ENCODE measurements around the gene CCL4. TPM values are rescaled to one million over a fixed set of nuclear protein-coding genes. Genes with fewer than 3 reads are reported as not detected.
"Not testable (repeated sequence)": the region's sequence is repeated elsewhere in the genome, so short reads cannot be mapped to it uniquely, and the experiment has no call there.

CCL4 gene
- total RNA-seq, 4 donors from 2014 or later, result 1.0 to 2.5 (median 1.5) TPM

DNA sequence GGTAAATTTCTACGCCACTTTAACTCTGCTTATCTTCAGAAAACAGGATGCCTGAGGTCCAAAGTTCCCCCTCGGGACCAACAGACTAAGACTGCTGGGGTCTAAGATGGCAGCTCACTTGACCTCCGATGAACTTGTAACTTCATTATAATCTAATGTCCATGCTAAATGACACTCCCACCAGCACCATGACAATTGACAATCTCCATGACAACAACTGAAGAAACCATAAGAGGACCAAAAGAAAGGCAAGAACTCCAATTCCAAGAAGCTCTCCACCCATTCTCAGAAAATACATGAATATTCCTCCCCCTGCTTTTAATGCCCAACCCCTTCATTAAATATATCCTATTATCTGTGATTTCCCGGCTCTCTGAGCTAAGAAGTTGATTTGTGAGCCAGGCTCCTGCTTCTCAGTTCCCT lies 7.5 kb downstream of the CCL4 start:
- DNase-seq, result no peak
- Histone ChIP-seq H3K27me3 (no peaks in the 10 kb centered on the region), H3K4me3 (no peak overlapping the region), H3K9me3 (no peaks in the 10 kb centered on the region), H3K27ac (no peak overlapping the region), H3K4me1 (no peaks in the 10 kb centered on the region), H3K36me3 (no peaks in the 10 kb centered on the region)
- TF ChIP-seq POLR2A (IDR thresholded peaks at IDR 0.05), result no peak
- TF ChIP-seq, protein P1, sequence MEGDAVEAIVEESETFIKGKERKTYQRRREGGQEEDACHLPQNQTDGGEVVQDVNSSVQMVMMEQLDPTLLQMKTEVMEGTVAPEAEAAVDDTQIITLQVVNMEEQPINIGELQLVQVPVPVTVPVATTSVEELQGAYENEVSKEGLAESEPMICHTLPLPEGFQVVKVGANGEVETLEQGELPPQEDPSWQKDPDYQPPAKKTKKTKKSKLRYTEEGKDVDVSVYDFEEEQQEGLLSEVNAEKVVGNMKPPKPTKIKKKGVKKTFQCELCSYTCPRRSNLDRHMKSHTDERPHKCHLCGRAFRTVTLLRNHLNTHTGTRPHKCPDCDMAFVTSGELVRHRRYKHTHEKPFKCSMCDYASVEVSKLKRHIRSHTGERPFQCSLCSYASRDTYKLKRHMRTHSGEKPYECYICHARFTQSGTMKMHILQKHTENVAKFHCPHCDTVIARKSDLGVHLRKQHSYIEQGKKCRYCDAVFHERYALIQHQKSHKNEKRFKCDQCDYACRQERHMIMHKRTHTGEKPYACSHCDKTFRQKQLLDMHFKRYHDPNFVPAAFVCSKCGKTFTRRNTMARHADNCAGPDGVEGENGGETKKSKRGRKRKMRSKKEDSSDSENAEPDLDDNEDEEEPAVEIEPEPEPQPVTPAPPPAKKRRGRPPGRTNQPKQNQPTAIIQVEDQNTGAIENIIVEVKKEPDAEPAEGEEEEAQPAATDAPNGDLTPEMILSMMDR (IDR thresholded peaks at IDR 0.05), result no peak
- intact Hi-C loops (cut with DNase I; ENCODE audit: low total_unique reads), result no loop called here

DNA sequence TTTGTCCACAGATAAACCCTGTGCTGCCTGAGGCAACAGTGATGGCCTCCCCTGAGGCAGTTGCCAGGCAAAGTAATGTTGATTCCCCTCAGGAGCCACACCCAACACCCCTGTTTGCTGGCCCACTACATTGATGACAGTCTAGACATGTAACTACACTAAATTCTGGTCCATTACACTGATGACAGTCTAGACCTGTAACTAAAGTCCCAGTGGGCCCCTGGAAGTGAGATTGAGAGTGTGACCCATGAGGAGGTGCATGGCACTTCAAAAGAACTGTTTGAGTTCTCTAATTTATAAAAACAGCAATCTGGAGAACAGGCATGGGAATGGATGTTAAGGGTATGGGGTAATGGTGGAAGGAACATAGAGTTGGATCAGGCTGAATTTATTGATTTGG lies 8.9 kb downstream of the CCL4 start:
- intact Hi-C loops (cut with DNase I; ENCODE audit: low total_unique reads), result no loop called here
- TF ChIP-seq, protein P1 (IDR thresholded peaks at IDR 0.05), result no peak
- TF ChIP-seq POLR2A (IDR thresholded peaks at IDR 0.05), result no peak
- no peaks in the 10 kb centered on the region for H3K4me1 ChIP-seq
- no peak overlapping the region for H3K4me3 ChIP-seq
- DNase-seq, result no peak
- no peaks in the 10 kb centered on the region for H3K36me3 ChIP-seq
- H3K27ac ChIP-seq, result no peak overlapping the region
- no peaks in the 10 kb centered on the region for H3K9me3 ChIP-seq
- no peaks in the 10 kb centered on the region for H3K27me3 ChIP-seq

DNA sequence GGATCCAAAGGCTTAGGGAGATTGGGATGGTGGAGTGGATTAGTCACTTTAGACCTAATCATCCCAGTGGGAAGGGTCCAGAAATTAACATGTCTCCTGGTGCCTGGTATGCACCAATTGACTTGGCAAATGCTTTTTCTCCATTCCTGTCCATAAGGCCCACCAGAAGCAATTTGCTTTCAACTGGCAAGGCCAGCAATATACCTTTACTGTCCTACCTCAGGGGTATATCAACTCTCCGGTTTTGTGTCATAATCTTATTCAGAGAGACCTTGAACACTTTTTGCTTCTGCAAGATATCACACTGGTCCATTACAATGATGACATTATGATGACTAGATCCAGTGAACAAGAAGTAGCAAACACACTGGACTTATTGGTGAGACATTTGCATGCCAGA lies 9.5 kb downstream of the CCL4 start:
- H3K36me3 ChIP-seq; H3K27ac ChIP-seq; intact Hi-C loops (cut with DNase I; ENCODE audit: low total_unique reads); DNase-seq; H3K4me3 ChIP-seq; H3K4me1 ChIP-seq; H3K27me3 ChIP-seq; H3K9me3 ChIP-seq: not testable (repeated sequence)

DNA sequence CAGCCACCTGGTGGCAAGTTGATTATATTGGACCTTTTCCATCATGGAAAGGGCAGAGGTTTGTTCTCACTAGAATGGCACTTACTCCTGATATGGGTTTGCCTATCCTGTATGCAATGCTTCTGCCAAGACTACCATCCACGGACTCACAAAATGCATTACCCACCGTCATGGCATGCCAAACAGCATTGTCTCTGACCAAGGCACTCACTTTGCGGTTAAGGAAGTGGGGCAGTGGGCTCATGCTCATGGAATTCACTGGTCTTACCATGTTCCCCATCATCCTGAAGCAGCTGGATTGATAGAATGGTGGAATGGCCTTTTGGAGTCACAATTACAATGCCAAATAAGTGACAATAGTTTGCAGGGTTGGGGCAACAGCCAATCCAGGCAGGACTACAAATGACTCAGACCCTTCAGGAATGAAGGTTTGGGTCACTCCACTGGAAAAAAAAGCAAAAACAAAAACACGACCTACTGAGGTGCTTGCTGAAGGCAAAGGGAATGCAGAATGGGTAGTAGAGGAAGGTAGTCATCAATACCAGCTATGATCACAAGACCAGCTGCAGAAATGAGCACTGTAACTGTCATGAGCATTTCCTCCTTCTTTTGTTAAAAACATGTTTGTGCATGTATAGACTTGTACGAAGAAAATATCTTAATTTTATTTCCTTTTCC lies 11.5 kb downstream of the CCL4 start:
- H3K36me3 ChIP-seq; intact Hi-C loops (cut with DNase I; ENCODE audit: low total_unique reads); H3K27me3 ChIP-seq; H3K4me1 ChIP-seq; H3K9me3 ChIP-seq; DNase-seq; H3K4me3 ChIP-seq; H3K27ac ChIP-seq: not testable (repeated sequence)

DNA sequence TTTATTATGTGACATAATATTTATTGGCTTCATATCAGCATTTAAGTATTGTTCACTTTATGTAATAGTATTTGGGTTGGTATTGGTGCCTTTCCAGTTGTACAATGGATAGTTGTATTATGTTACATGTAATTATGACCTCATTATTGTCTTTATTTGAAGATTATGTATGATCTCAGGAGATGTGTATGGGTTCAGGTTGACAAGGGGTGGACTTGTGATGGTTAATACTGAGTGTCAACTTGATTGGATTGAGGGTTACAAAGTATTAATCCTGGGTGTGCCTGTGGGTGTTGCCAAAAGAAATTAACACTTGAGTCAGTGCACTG lies 12.0 kb downstream of the CCL4 start:
- H3K4me1 ChIP-seq; H3K27ac ChIP-seq; H3K27me3 ChIP-seq; H3K4me3 ChIP-seq; H3K9me3 ChIP-seq; intact Hi-C loops (cut with DNase I; ENCODE audit: low total_unique reads); H3K36me3 ChIP-seq; DNase-seq: not testable (repeated sequence)

DNA sequence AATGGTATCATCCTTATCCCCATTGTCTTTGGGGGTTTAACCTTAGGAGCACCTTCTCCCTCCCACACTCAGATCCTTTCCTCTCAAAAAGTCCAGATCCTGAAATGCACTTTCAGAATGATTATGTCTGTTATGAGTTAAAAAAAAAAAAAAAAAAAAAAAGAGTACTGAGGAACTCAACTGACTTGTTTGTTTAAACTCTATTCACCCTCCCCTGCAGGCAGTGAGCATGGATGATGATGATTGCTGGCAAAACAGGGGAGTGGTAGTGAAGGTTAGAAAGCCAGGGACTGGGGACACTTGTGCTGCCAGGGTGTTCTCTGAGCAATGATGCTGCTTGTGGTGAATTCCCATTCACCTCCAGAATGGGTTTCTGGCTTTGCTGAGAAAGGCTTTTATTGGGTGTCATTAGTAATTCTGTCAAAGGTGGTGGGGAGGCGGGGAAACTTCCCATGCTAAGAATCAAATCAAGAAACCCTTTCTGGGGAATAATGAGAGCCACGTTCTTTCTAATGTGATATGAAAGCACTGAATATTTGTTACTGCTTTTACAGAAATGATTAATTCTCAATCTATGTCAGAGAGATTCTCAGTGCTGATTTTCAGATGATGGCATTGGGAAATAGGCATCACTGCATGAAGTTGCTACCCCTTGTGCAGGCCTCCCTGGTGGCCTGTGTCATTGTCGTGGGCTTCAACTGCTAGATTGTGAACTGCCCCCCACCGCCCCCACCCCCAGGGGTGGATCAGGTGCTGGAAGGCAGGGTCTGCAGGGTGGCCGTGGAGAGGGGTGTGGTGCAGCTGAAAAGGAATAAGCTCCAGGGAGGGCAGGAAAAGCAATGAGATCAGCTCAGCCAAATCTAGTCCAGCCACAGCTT lies 14.1 kb downstream of the CCL4 start:
- Histone ChIP-seq H3K4me3 (no peak overlapping the region), H3K27ac (no peak overlapping the region), H3K4me1 (no peaks in the 10 kb centered on the region), H3K36me3 (no peaks in the 10 kb centered on the region), H3K9me3 (no peaks in the 10 kb centered on the region), H3K27me3 (no peaks in the 10 kb centered on the region)
- intact Hi-C loops (cut with DNase I; ENCODE audit: low total_unique reads), result no loop called here
- TF ChIP-seq POLR2A (IDR thresholded peaks at IDR 0.05), result no peak
- TF ChIP-seq, protein P1 (IDR thresholded peaks at IDR 0.05), result no peak
- no peak for DNase-seq

Data from uterus (tissue), 4 donors.